HL-60 (cell line): ENCODE data around the gene PTPRU.

Experiments
- CTCF ChIP-seq: IDR thresholded peaks from one replicate; pipeline ENCODE4 v1.5.1; 2011; ENCODE audit warnings: low read length, control low read depth, inconsistent platforms; ENCODE audit not compliant: insufficient read depth
- POLR2AphosphoS5 ChIP-seq: IDR thresholded peaks from 2 replicates; pipeline ENCODE4 v1.6.1; 2012; ENCODE audit warnings: low read depth
- SPI1 ChIP-seq: IDR thresholded peaks from 2 replicates; pipeline ENCODE4 v1.6.1; 2012; ENCODE audit warnings: low read depth, mild to moderate bottlenecking, borderline replicate concordance

GRCh38 chr1:29335573-29335972, 99.3 kb downstream of the PTPRU start:
- TF ChIP-seq CTCF = no peak
- TF ChIP-seq POLR2AphosphoS5 = no peak
- TF ChIP-seq SPI1 = no peak
